IMR-90 (cell line): ENCODE measurements around the gene DPPA5. TPM values are rescaled to one million over a fixed set of nuclear protein-coding genes. Genes with fewer than 3 reads are reported as not detected.

Source experiments
- ATAC-seq: fragments of 200-7000 bp; cut with Tn5 transposase; 2 replicates; pipeline ENCODE4 v1.9.1; 2020; ENCODE audit warnings: low read depth, mild to moderate bottlenecking, moderate library complexity
- BruUV-seq: library from RNA; stranded (reverse); fragments of 400-500 nt; replicated peaks from 2 replicates; lab custom pipeline; 2021; lab: Mats Ljungman, UMichigan
- CTCF ChIA-PET: fragments of 300-600 bp; formaldehyde crosslinking; extraction: SDS; loops from one replicate; lab custom pipeline; 2021; ENCODE audit warnings: antibody characterized with exemption; lab: Yijun Ruan, JAX
- POLR2A ChIA-PET: fragments of 300-600 bp; sonication (Branson Sonifier 250); formaldehyde crosslinking; loops from one replicate; lab custom pipeline; 2022; ENCODE audit warnings: antibody characterized with exemption; ENCODE audit not compliant: unreplicated experiment; lab: Charles Lee
- DNase-seq: peaks from one replicate; pipeline ENCODE4 v3.0.0; 2013
- H2AFZ ChIP-seq: replicated peaks from 2 replicates; pipeline ENCODE3; 2013; ENCODE audit warnings: low read length, mild to moderate bottlenecking; ENCODE audit not compliant: poor library complexity
- H2AK5ac ChIP-seq: 2 replicates; pipeline ENCODE4 v1.6.1; 2013; ENCODE audit warnings: low read depth, low read length, inconsistent platforms
- H2AK9ac ChIP-seq: replicated peaks from 2 replicates; pipeline ENCODE3; 2013; ENCODE audit warnings: mild to moderate bottlenecking, low read depth, low read length, moderate library complexity; ENCODE audit not compliant: poor library complexity
- H2BK120ac ChIP-seq: 2 replicates; pipeline ENCODE4 v1.6.1; 2013; ENCODE audit warnings: low read depth, low read length, inconsistent platforms
- H2BK15ac ChIP-seq: 3 replicates; pipeline ENCODE4 v1.6.1; 2013; ENCODE audit warnings: low read depth, low read length, inconsistent platforms
- H2BK20ac ChIP-seq: 2 replicates; pipeline ENCODE4 v1.6.1; 2013; ENCODE audit warnings: low read depth, mild to moderate bottlenecking, inconsistent platforms, low read length, moderate library complexity
- H2BK5ac ChIP-seq: 2 replicates; pipeline ENCODE4 v1.6.1; 2013; ENCODE audit warnings: mild to moderate bottlenecking, low read depth, low read length, inconsistent platforms; ENCODE audit not compliant: poor library complexity, severe bottlenecking
- H3K14ac ChIP-seq: replicated peaks from 2 replicates; pipeline ENCODE4 v1.6.1; 2013; ENCODE audit warnings: low read depth, low read length, inconsistent platforms
- H3K18ac ChIP-seq: 2 replicates; pipeline ENCODE4 v1.6.1; 2013; ENCODE audit warnings: low read depth, low read length, control low read depth
- H3K23ac ChIP-seq: 2 replicates; pipeline ENCODE4 v1.6.1; 2013; ENCODE audit warnings: low read depth, low read length, inconsistent platforms
- H3K27ac ChIP-seq: 2 replicates; pipeline ENCODE4 v1.5.1; 2013; ENCODE audit warnings: mild to moderate bottlenecking, control low read depth, low read length; ENCODE audit not compliant: insufficient read depth
- H3K27me3 ChIP-seq: 2 replicates; pipeline ENCODE4 v1.6.1; 2013; ENCODE audit warnings: low read length; ENCODE audit not compliant: control insufficient read depth, insufficient read depth
- H3K36me3 ChIP-seq: 2 replicates; pipeline ENCODE4 v1.6.1; 2013; ENCODE audit warnings: low read length, mixed read lengths; ENCODE audit not compliant: control insufficient read depth, insufficient read depth
- H3K4ac ChIP-seq: 2 replicates; pipeline ENCODE4 v1.6.1; 2013; ENCODE audit warnings: low read depth, low read length, inconsistent platforms
- H3K4me1 ChIP-seq: 2 replicates; pipeline ENCODE4 v1.6.1; 2013; ENCODE audit warnings: low read length, mixed read lengths; ENCODE audit not compliant: control insufficient read depth, insufficient read depth
- H3K4me2 ChIP-seq: 2 replicates; pipeline ENCODE4 v1.6.1; 2013; ENCODE audit warnings: low read depth, mild to moderate bottlenecking, control low read depth, low read length, moderate library complexity
- H3K4me3 ChIP-seq: 2 replicates; pipeline ENCODE4 v1.5.1; 2013; ENCODE audit warnings: low read depth, mild to moderate bottlenecking, control low read depth, low read length, moderate library complexity; ENCODE audit not compliant: insufficient read depth
- H3K56ac ChIP-seq: 2 replicates; pipeline ENCODE4 v1.6.1; 2013; ENCODE audit warnings: low read length, inconsistent platforms; ENCODE audit not compliant: insufficient read depth; ENCODE audit errors: extremely low read depth
- H3K79me1 ChIP-seq, 2 experiments: 2 replicates each; pipeline ENCODE4 v1.6.1; 2013; ENCODE audit warnings: low read length in 2 of 2, inconsistent platforms in 1 of 2, low read depth in 1 of 2
- H3K9ac ChIP-seq: 2 replicates; pipeline ENCODE4 v1.6.1; 2013; ENCODE audit warnings: low read depth, low read length, control low read depth
- H3K9me1 ChIP-seq: 2 replicates; pipeline ENCODE4 v1.6.1; 2013; ENCODE audit warnings: low read length, inconsistent platforms; ENCODE audit not compliant: insufficient read depth
- H3K9me3 ChIP-seq: 2 replicates; pipeline ENCODE4 v1.6.1; 2013; ENCODE audit warnings: low read length; ENCODE audit not compliant: control insufficient read depth, insufficient read depth
- H4K20me1 ChIP-seq: 2 replicates; pipeline ENCODE4 v1.6.1; 2013; ENCODE audit warnings: low read length, inconsistent platforms; ENCODE audit not compliant: insufficient read depth
- H4K5ac ChIP-seq: 2 replicates; pipeline ENCODE4 v1.6.1; 2013; ENCODE audit warnings: mild to moderate bottlenecking, low read depth, low read length, control low read depth
- H4K8ac ChIP-seq, 2 experiments: 2 replicates each; pipeline ENCODE4 v1.6.1; 2013; ENCODE audit warnings: low read depth in 2 of 2, low read length in 2 of 2, control low read depth in 1 of 2, inconsistent platforms in 1 of 2
- H4K91ac ChIP-seq: 2 replicates; pipeline ENCODE4 v1.6.1; 2013; ENCODE audit warnings: low read depth, low read length, inconsistent platforms; ENCODE audit not compliant: insufficient read depth
- BHLHE40 ChIP-seq: fragments of 150-350 bp; IDR thresholded peaks from 2 replicates; pipeline ENCODE4 v1.6.1; 2016; ENCODE audit warnings: mild to moderate bottlenecking, low read depth, low read length
- CEBPB ChIP-seq: IDR thresholded peaks from 2 replicates; pipeline ENCODE4 v1.6.1; 2012; ENCODE audit warnings: low read depth, low read length, improper control_type of control experiment
- CHD1 ChIP-seq: IDR thresholded peaks from 2 replicates; pipeline ENCODE4 v1.6.1; 2012; ENCODE audit warnings: low read depth, low read length, improper control_type of control experiment
- FOS ChIP-seq: fragments of 150-350 bp; IDR thresholded peaks from 2 replicates; pipeline ENCODE4 v1.6.1; 2016; ENCODE audit warnings: low read depth, low read length
- MAFK ChIP-seq: IDR thresholded peaks from 2 replicates; pipeline ENCODE4 v1.6.1; 2012; ENCODE audit warnings: low read depth, low read length, improper control_type of control experiment
- MAZ ChIP-seq: IDR thresholded peaks from 2 replicates; pipeline ENCODE4 v1.6.1; 2012; ENCODE audit warnings: low read depth, mild to moderate bottlenecking, low read length, improper control_type of control experiment, moderate library complexity, borderline replicate concordance
- MXI1 ChIP-seq: IDR thresholded peaks from 2 replicates; pipeline ENCODE4 v1.6.1; 2012; ENCODE audit warnings: low read depth, mild to moderate bottlenecking, low read length, moderate library complexity, borderline replicate concordance
- POLR2A ChIP-seq: IDR thresholded peaks from 2 replicates; pipeline ENCODE4 v1.6.1; 2012; ENCODE audit warnings: mild to moderate bottlenecking, low read depth, low read length
- RFX5 ChIP-seq: IDR thresholded peaks from 2 replicates; pipeline ENCODE4 v1.8.0; 2012; ENCODE audit warnings: low read depth, mild to moderate bottlenecking, low read length, moderate library complexity
- SMC3 ChIP-seq: fragments of 150-350 bp; IDR thresholded peaks from 2 replicates; pipeline ENCODE4 v1.6.1; 2016; ENCODE audit warnings: low read depth, mild to moderate bottlenecking, antibody characterized with exemption, low read length, moderate library complexity
- WGBS, 2 experiments: methylation state at CpG; one replicate each; pipeline versions ENCODE4 v1.1.5 to v1.1.7; 2013; ENCODE audit warnings: missing lambda C conversion rate in 2 of 2; ENCODE audit not compliant: insufficient read length in 1 of 2; ENCODE audit errors: extremely low coverage in 2 of 2; 5-methylcytosine and 5-hydroxymethylcytosine counted together
- dilution Hi-C: fragments of 300-500 bp; cut with HindIII; formaldehyde crosslinking; loops from one replicate; pipeline ENCODE4 v1.14.3; 2018; ENCODE audit warnings: low sequenced_read_pairs; ENCODE audit not compliant: unreplicated experiment
- in situ Hi-C: fragments of 300-500 bp; cut with MboI; formaldehyde crosslinking; loops from 3 replicates; pipeline ENCODE4 v1.14.3; 2019; ENCODE audit warnings: low sequenced_read_pairs, inconsistent platforms, mixed read lengths
- intact Hi-C: fragments of 100-400 bp; cut with micrococcal nuclease; formaldehyde crosslinking; loops from 2 replicates; pipeline ENCODE4 v1.10.0; 2022
- polyA plus RNA-seq, 3 experiments: library from polyadenylated mRNA; depleted of rRNA; stranded (reverse); fragments of >200 nt; gene quantifications; 2 replicates each; pipeline ENCODE4 v1.2.3, GENCODE V29; 2012; ENCODE audit warnings: low replicate concordance in 1 of 3
- total RNA-seq: library from RNA; depleted of rRNA; stranded (reverse); fragments of >200 nt; gene quantifications from 2 replicates; pipeline ENCODE4 v1.2.3, GENCODE V29; 2012
- TF ChIP-seq, protein P1 (sequence below): fragments of 150-350 bp; IDR thresholded peaks from 2 replicates; pipeline ENCODE4 v1.6.1; 2017; ENCODE audit warnings: mild to moderate bottlenecking, antibody characterized with exemption, low read length, low read depth
- TF ChIP-seq, protein P2 (sequence below): fragments of 150-350 bp; IDR thresholded peaks from 2 replicates; pipeline ENCODE4 v1.6.1; 2016; ENCODE audit warnings: low read depth, mild to moderate bottlenecking, low read length, moderate library complexity, borderline replicate concordance

DPPA5 gene
- total and polyA plus RNA-seq, 2 of the 4 experiments (the other 2 are of a cell fraction): not detected

DNA sequence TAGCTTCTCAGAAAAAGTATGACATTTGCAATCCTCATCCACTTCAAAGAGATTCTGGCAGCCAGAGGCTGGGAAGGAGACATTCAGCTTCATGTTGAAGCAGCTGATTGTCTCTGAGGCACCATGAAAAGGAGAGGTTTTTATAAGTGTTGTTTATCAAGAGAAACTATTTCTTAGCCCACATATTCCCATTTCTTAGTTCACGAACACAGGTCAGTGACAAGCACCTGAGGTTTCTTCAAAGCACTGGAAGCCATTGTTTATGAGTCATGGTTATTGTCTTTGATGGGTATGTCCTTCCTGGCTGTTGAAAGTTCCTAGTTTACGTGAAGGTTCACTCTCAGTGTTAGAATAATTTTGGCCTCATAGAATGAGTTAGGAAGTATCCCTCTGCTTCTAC, 37.6 kb upstream of the DPPA5 start:
- Histone ChIP-seq H3K27ac (no peak overlapping the region), H2BK15ac (no peak overlapping the region), H3K9ac (no peak overlapping the region), H4K20me1 (no peaks in the 10 kb centered on the region), H3K56ac (no peak overlapping the region), H3K9me1 (no peaks in the 10 kb centered on the region), H3K4me3 (no peak overlapping the region), H4K91ac (no peak overlapping the region), H3K18ac (no peak overlapping the region), H3K23ac (no peak overlapping the region), H2AK5ac (no peak overlapping the region), H4K8ac (no peak overlapping the region), H3K4ac (no peak overlapping the region), H2AFZ (no peak overlapping the region), H3K4me1 (no peaks in the 10 kb centered on the region), H2AK9ac (no peak overlapping the region), H2BK5ac (no peak overlapping the region), H2BK120ac (no peak overlapping the region), H3K4me2 (no peak overlapping the region), H3K79me1 (no peaks in the 10 kb centered on the region), H3K14ac (no peak overlapping the region), H2BK20ac (no peak overlapping the region), H3K9me3 (no peaks in the 10 kb centered on the region), H4K5ac (no peak overlapping the region), H3K36me3 (no peaks in the 10 kb centered on the region), H3K27me3 (no peaks in the 10 kb centered on the region)
- ATAC-seq (no peak), DNase-seq (no peak)
- in situ Hi-C loops (no loop called here), dilution Hi-C loops (no loop called here), intact Hi-C loops (no loop called here)
- ChIA-PET CTCF (no interaction called here), POLR2A (no interaction called here)
- no TSS peak for BruUV-seq
- no CpG with 5 or more reads among the region's 2 CpGs for WGBS, 2 experiments
- TF ChIP-seq BHLHE40 (no peak), FOS (no peak), MAZ (no peak), POLR2A (no peak), CHD1 (no peak), SMC3 (no peak), MXI1 (no peak), CEBPB (no peak), MAFK (no peak), RFX5 (no peak)
- TF ChIP-seq, protein P1, sequence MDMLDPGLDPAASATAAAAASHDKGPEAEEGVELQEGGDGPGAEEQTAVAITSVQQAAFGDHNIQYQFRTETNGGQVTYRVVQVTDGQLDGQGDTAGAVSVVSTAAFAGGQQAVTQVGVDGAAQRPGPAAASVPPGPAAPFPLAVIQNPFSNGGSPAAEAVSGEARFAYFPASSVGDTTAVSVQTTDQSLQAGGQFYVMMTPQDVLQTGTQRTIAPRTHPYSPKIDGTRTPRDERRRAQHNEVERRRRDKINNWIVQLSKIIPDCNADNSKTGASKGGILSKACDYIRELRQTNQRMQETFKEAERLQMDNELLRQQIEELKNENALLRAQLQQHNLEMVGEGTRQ: no peak
- TF ChIP-seq, protein P2, sequence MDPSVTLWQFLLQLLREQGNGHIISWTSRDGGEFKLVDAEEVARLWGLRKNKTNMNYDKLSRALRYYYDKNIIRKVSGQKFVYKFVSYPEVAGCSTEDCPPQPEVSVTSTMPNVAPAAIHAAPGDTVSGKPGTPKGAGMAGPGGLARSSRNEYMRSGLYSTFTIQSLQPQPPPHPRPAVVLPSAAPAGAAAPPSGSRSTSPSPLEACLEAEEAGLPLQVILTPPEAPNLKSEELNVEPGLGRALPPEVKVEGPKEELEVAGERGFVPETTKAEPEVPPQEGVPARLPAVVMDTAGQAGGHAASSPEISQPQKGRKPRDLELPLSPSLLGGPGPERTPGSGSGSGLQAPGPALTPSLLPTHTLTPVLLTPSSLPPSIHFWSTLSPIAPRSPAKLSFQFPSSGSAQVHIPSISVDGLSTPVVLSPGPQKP: no peak
